Neuronal stem cell (in vitro differentiated cells): Measurements from ENCODE around the gene ZNF362.
"Not testable (repeated sequence)": the region's sequence is repeated elsewhere in the genome, so short reads cannot be mapped to it uniquely, and the experiment has no call there.

Source experiments
- DNase-seq: peaks from one replicate; pipeline ENCODE4 v3.0.0-alpha.2; 2013; ENCODE audit warnings: low spot score
- H2AFZ ChIP-seq: one replicate; pipeline ENCODE4 v1.6.1; 2013; ENCODE audit warnings: mild to moderate bottlenecking, low read length, inconsistent platforms
- H2AK5ac ChIP-seq: 2 replicates; pipeline ENCODE4 v1.6.1; 2013; ENCODE audit warnings: low read depth, mild to moderate bottlenecking, inconsistent platforms, low read length, moderate library complexity, mixed read lengths
- H2BK120ac ChIP-seq: 2 replicates; pipeline ENCODE4 v1.6.1; 2013; ENCODE audit warnings: low read depth, mild to moderate bottlenecking, inconsistent platforms, low read length, moderate library complexity, mixed read lengths
- H2BK12ac ChIP-seq: one replicate; pipeline ENCODE4 v1.6.1; 2013; ENCODE audit warnings: low read length, inconsistent platforms
- H2BK15ac ChIP-seq: 2 replicates; pipeline ENCODE4 v1.6.1; 2013; ENCODE audit warnings: mild to moderate bottlenecking, low read length, inconsistent platforms, mixed read lengths
- H2BK5ac ChIP-seq: one replicate; pipeline ENCODE4 v1.6.1; 2013; ENCODE audit warnings: inconsistent platforms, mild to moderate bottlenecking, low read length, moderate library complexity
- H3K14ac ChIP-seq: one replicate; pipeline ENCODE4 v1.6.1; 2013; ENCODE audit warnings: low read length, inconsistent platforms
- H3K18ac ChIP-seq: 2 replicates; pipeline ENCODE4 v1.6.1; 2013; ENCODE audit warnings: low read length, inconsistent platforms
- H3K23ac ChIP-seq: 2 replicates; pipeline ENCODE4 v1.6.1; 2013; ENCODE audit warnings: low read depth, mild to moderate bottlenecking, mixed read lengths, low read length, inconsistent platforms; ENCODE audit not compliant: poor library complexity
- H3K27ac ChIP-seq: replicated peaks from 3 replicates; pipeline ENCODE4 v1.5.1; 2013; ENCODE audit warnings: low read length, inconsistent platforms
- H3K27me3 ChIP-seq, 3 experiments: 2 replicates each; pipeline ENCODE4 v1.6.1; 2013; ENCODE audit warnings: low read length in 3 of 3, mild to moderate bottlenecking in 2 of 3, inconsistent platforms in 1 of 3, low read depth in 1 of 3, mixed read lengths in 1 of 3, moderate library complexity in 1 of 3; ENCODE audit not compliant: control insufficient read depth in 3 of 3, insufficient read depth in 3 of 3
- H3K36me3 ChIP-seq, 2 donors: replicated peaks in 1 of 2; 2 replicates each; pipeline ENCODE4 v1.6.1; 2013; ENCODE audit warnings: low read length in 2 of 2; ENCODE audit not compliant: control insufficient read depth in 2 of 2, insufficient read depth in 2 of 2
- H3K4ac ChIP-seq: 2 replicates; pipeline ENCODE4 v1.6.1; 2013; ENCODE audit warnings: inconsistent platforms, mild to moderate bottlenecking, low read length, moderate library complexity
- H3K4me1 ChIP-seq, 2 donors: 1 replicate in 1 of 2; 2 replicates in 1 of 2; pipeline ENCODE4 v1.6.1; 2013; ENCODE audit warnings: low read length in 2 of 2, low read depth in 1 of 2; ENCODE audit not compliant: control insufficient read depth in 2 of 2, insufficient read depth in 1 of 2
- H3K4me2 ChIP-seq: one replicate; pipeline ENCODE4 v1.6.1; 2013; ENCODE audit warnings: mild to moderate bottlenecking, low read length, inconsistent platforms; ENCODE audit not compliant: insufficient read depth, poor library complexity, severe bottlenecking
- H3K4me3 ChIP-seq, 2 donors: 2 replicates each; pipeline ENCODE4 v1.5.1; 2013; ENCODE audit warnings: low read length in 2 of 2, mild to moderate bottlenecking in 2 of 2, inconsistent platforms in 1 of 2, moderate library complexity in 1 of 2
- H3K79me1 ChIP-seq: one replicate; pipeline ENCODE4 v1.6.1; 2013; ENCODE audit warnings: low read depth, mild to moderate bottlenecking, inconsistent platforms, low read length, moderate library complexity
- H3K9ac ChIP-seq: one replicate; pipeline ENCODE4 v1.6.1; 2013; ENCODE audit warnings: mild to moderate bottlenecking, low read depth, low read length, inconsistent platforms; ENCODE audit not compliant: poor library complexity
- H3K9me3 ChIP-seq, 2 donors: replicated peaks in 1 of 2; 2 replicates each; pipeline versions ENCODE3 to v1.6.1; 2013; ENCODE audit warnings: low read length in 2 of 2, mild to moderate bottlenecking in 2 of 2, inconsistent platforms in 1 of 2, low read depth in 1 of 2, mixed read lengths in 1 of 2, moderate library complexity in 1 of 2; ENCODE audit not compliant: control insufficient read depth in 2 of 2, insufficient read depth in 1 of 2
- H4K8ac ChIP-seq: one replicate; pipeline ENCODE4 v1.6.1; 2013; ENCODE audit warnings: low read depth, mild to moderate bottlenecking, inconsistent platforms, low read length, moderate library complexity
- H4K91ac ChIP-seq: one replicate; pipeline ENCODE4 v1.6.1; 2013; ENCODE audit warnings: low read length, low read depth, mild to moderate bottlenecking, inconsistent platforms; ENCODE audit not compliant: poor library complexity
- WGBS, 2 donors: extraction: QIAGEN DNeasy Blood & Tissue Kit; methylation state at CpG; one replicate each; pipeline ENCODE4 v1.1.7; 2013; ENCODE audit warnings: missing lambda C conversion rate in 2 of 2, mixed read lengths in 1 of 2; ENCODE audit not compliant: insufficient read length in 2 of 2, insufficient replicate concordance in 1 of 2; ENCODE audit errors: extremely low coverage in 2 of 2; 5-methylcytosine and 5-hydroxymethylcytosine counted together

ZNF362 gene

DNA sequence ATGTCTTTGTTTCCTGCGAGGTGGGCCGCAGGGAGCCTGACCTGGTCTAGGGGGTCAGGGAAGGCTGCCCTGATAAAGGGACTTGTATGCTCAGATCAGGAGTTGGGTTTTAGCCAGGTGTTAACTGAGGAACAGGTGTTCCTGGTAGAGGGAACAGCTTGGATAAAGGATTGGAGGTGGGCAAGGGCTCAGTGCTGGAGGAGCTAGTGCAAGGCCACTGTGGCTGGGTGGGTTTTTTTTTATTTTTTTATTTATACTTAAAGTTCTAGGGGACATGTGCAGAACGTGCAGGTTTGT lies 33.5 kb downstream of the ZNF362 start:
- H2AFZ ChIP-seq, result no peak overlapping the region
- peaks cover 0 to 7% of the 10 kb centered on the region in 2 donors for H3K9me3 ChIP-seq
- peaks cover 20 to 74% of the 10 kb centered on the region in 2 donors for H3K36me3 ChIP-seq
- no CpG with 5 or more reads among the region's 3 CpGs for WGBS, 2 donors
- no peak overlapping the region for H3K27ac ChIP-seq
- no peak overlapping the region for H3K4me3 ChIP-seq
- no peak for DNase-seq
- no peak overlapping the region for H2BK5ac ChIP-seq
- no peak overlapping the region for H4K8ac ChIP-seq
- no peak overlapping the region for H3K18ac ChIP-seq
- no peaks in the 10 kb centered on the region for H3K4me1 ChIP-seq
- no peak overlapping the region for H2BK15ac ChIP-seq
- no peak overlapping the region for H4K91ac ChIP-seq
- H3K4me2 ChIP-seq, result no peak overlapping the region
- H3K4ac ChIP-seq, result no peak overlapping the region
- H3K14ac ChIP-seq, result no peak overlapping the region
- peaks cover 2% of the 10 kb centered on the region for H3K79me1 ChIP-seq
- H2BK12ac ChIP-seq, result no peak overlapping the region
- H3K27me3 ChIP-seq, result no peaks in the 10 kb centered on the region
- H2BK120ac ChIP-seq, result no peak overlapping the region
- no peak overlapping the region for H2AK5ac ChIP-seq
- H3K9ac ChIP-seq, result no peak overlapping the region
- H3K23ac ChIP-seq, result no peak overlapping the region

- H3K23ac ChIP-seq, H4K91ac ChIP-seq, H3K9ac ChIP-seq, H3K14ac ChIP-seq, H3K4ac ChIP-seq, H2AK5ac ChIP-seq, H3K4me2 ChIP-seq, H2BK12ac ChIP-seq, H2BK5ac ChIP-seq, H2BK15ac ChIP-seq, DNase-seq, H3K27ac ChIP-seq, H2BK120ac ChIP-seq, H2AFZ ChIP-seq, H3K18ac ChIP-seq, H3K9me3 ChIP-seq, H3K4me1 ChIP-seq, H3K4me3 ChIP-seq, H4K8ac ChIP-seq, H3K79me1 ChIP-seq, H3K27me3 ChIP-seq: not testable (repeated sequence)
- WGBS, 2 donors, result no CpG with 5 or more reads among the region's 2 CpGs
- peaks cover 25 to 72% of the 10 kb centered on the region in 2 donors for H3K36me3 ChIP-seq
Measured at GRCh38 chr1:33290615-33291014, 34.3 kb downstream of the ZNF362 start.

- WGBS, 2 donors, result no CpG with 5 or more reads among the region's 13 CpGs
- no peak overlapping the region for H4K91ac ChIP-seq
- H3K36me3 ChIP-seq, result peaks cover 32 to 73% of the 10 kb centered on the region in 2 donors
Measured at GRCh38 chr1:33292726-33293340, 36.5 kb downstream of the ZNF362 start.

GRCh38 chr1:33294071-33295010 lies 38.0 kb downstream of the ZNF362 start:
- H3K27me3 ChIP-seq, result no peaks in the 10 kb centered on the region
- no peak overlapping the region for H3K14ac ChIP-seq
- no peak for DNase-seq
- H2BK15ac ChIP-seq, result no peak overlapping the region
- H3K4me1 ChIP-seq, result no peaks in the 10 kb centered on the region
- no peak overlapping the region for H3K18ac ChIP-seq
- no CpG with 5 or more reads among the region's 13 CpGs for WGBS, 2 donors
- no peak overlapping the region for H3K4me2 ChIP-seq
- no peak overlapping the region for H3K4ac ChIP-seq
- no peak overlapping the region for H2AFZ ChIP-seq
- no peak overlapping the region for H2BK120ac ChIP-seq
- H2AK5ac ChIP-seq, result peak overlapping the region; percentile 50
- H3K4me3 ChIP-seq, result no peak overlapping the region
- peak overlapping the region; percentile 26 for H2BK5ac ChIP-seq
- H3K79me1 ChIP-seq, result peaks cover 2% of the 10 kb centered on the region
- H4K91ac ChIP-seq, result no peak overlapping the region
- H3K36me3 ChIP-seq, result peaks cover 42 to 75% of the 10 kb centered on the region in 2 donors
- peaks cover 0 to 7% of the 10 kb centered on the region in 2 donors for H3K9me3 ChIP-seq
- H3K9ac ChIP-seq, result no peak overlapping the region
- no peak overlapping the region for H3K23ac ChIP-seq
- H4K8ac ChIP-seq, result no peak overlapping the region
- H2BK12ac ChIP-seq, result no peak overlapping the region
- no peak overlapping the region for H3K27ac ChIP-seq

More at GRCh38 chr1:33292726-33293340, 36.5 kb downstream of the ZNF362 start:
- no peak for DNase-seq
- H3K4ac ChIP-seq, result no peak overlapping the region
- H3K4me2 ChIP-seq, result no peak overlapping the region
- peaks cover 2% of the 10 kb centered on the region for H3K79me1 ChIP-seq
- no peak overlapping the region for H4K8ac ChIP-seq
- H3K18ac ChIP-seq, result no peak overlapping the region
- H3K27ac ChIP-seq, result no peak overlapping the region
- no peak overlapping the region for H2BK15ac ChIP-seq
- H2BK5ac ChIP-seq, result no peak overlapping the region
- H3K4me1 ChIP-seq, result no peaks in the 10 kb centered on the region
- no peak overlapping the region for H2AFZ ChIP-seq
- H3K4me3 ChIP-seq, result no peak overlapping the region
- H3K23ac ChIP-seq, result no peak overlapping the region
- no peaks in the 10 kb centered on the region for H3K27me3 ChIP-seq
- H2BK12ac ChIP-seq, result no peak overlapping the region
- no peak overlapping the region for H3K9ac ChIP-seq
- no peak overlapping the region for H2AK5ac ChIP-seq
- peaks cover 0 to 7% of the 10 kb centered on the region in 2 donors for H3K9me3 ChIP-seq
- no peak overlapping the region for H2BK120ac ChIP-seq
- H3K14ac ChIP-seq, result no peak overlapping the region
